H1 (cell line): Measurements from ENCODE around the gene LAG3. TPM values are rescaled to one million over a fixed set of nuclear protein-coding genes. Genes with fewer than 3 reads are reported as not detected.

Experiments used
- CTCF ChIA-PET: fragments of 300-600 bp; sonication (Branson Sonifier 250); formaldehyde crosslinking; loops from one replicate; lab custom pipeline; 2021; ENCODE audit not compliant: partially characterized antibody; lab: Charles Lee
- POLR2A ChIA-PET: fragments of 300-600 bp; sonication (Branson Sonifier 250); formaldehyde crosslinking; loops from one replicate; lab custom pipeline; 2021; ENCODE audit warnings: inconsistent platforms; ENCODE audit not compliant: partially characterized antibody; lab: Charles Lee
- DNase-seq, 2 experiments: peaks; one replicate each; pipeline versions ENCODE4 v3.0.0 to v3.0.0-alpha.2; 2010 to 2022; ENCODE audit warnings: low spot score in 2 of 2, low read depth in 1 of 2, mixed read lengths in 1 of 2
- FAIRE-seq: peaks from 2 replicates; lab custom pipeline; 2011; peaks lifted over from hg19 to GRCh38; lab: Jason Lieb, UNC
- H2AFZ ChIP-seq: 2 replicates; pipeline ENCODE4 v1.8.1; 2012; ENCODE audit warnings: low read length, inconsistent platforms
- H2AK5ac ChIP-seq: 2 replicates; pipeline ENCODE4 v1.6.1; 2013; ENCODE audit warnings: low read depth, low read length
- H2BK120ac ChIP-seq: replicated peaks from 2 replicates; pipeline ENCODE3; 2013; ENCODE audit warnings: low read depth, low read length, inconsistent platforms
- H2BK12ac ChIP-seq: 2 replicates; pipeline ENCODE4 v1.6.1; 2013; ENCODE audit warnings: low read depth, low read length
- H2BK15ac ChIP-seq: 2 replicates; pipeline ENCODE4 v1.6.1; 2013; ENCODE audit warnings: low read length
- H2BK20ac ChIP-seq: 2 replicates; pipeline ENCODE4 v1.6.1; 2013; ENCODE audit warnings: low read length
- H2BK5ac ChIP-seq: 2 replicates; pipeline ENCODE4 v1.6.1; 2013; ENCODE audit warnings: low read depth, low read length
- H3K14ac ChIP-seq: 2 replicates; pipeline ENCODE4 v1.6.1; 2013; ENCODE audit warnings: inconsistent platforms; ENCODE audit not compliant: insufficient read length
- H3K18ac ChIP-seq: 2 replicates; pipeline ENCODE4 v1.6.1; 2013; ENCODE audit warnings: low read length; ENCODE audit errors: extremely low read depth
- H3K23ac ChIP-seq: 2 replicates; pipeline ENCODE4 v1.6.1; 2013; ENCODE audit warnings: inconsistent platforms; ENCODE audit not compliant: insufficient read length
- H3K23me2 ChIP-seq: 2 replicates; pipeline ENCODE4 v1.6.1; 2013; ENCODE audit warnings: low read depth, low read length
- H3K27ac ChIP-seq: 2 replicates; pipeline ENCODE4 v1.6.1; 2011; ENCODE audit warnings: low read depth, low read length, inconsistent platforms
- H3K27me3 ChIP-seq, 4 experiments: replicated peaks in 1 of 4; 1 replicate in 1 of 4; 2 replicates in 3 of 4; pipeline versions ENCODE4 v1.6.1 to v1.8.1; 2011 to 2013; ENCODE audit warnings: low read length in 3 of 4, mild to moderate bottlenecking in 3 of 4, inconsistent platforms in 2 of 4, mixed read lengths in 2 of 4, moderate library complexity in 1 of 4; ENCODE audit not compliant: control insufficient read depth in 3 of 4, insufficient read depth in 3 of 4; ENCODE audit errors: extremely low read depth in 1 of 4
- H3K36me3 ChIP-seq, 4 experiments: 2 replicates each; pipeline versions ENCODE4 v1.6.1 to v1.8.1; 2011 to 2013; ENCODE audit warnings: mild to moderate bottlenecking in 4 of 4, low read length in 3 of 4, moderate library complexity in 2 of 4, control low read depth in 1 of 4, inconsistent platforms in 1 of 4; ENCODE audit not compliant: insufficient read depth in 4 of 4, control insufficient read depth in 2 of 4
- H3K4ac ChIP-seq: replicated peaks from 2 replicates; pipeline ENCODE3; 2013; ENCODE audit warnings: low read length, low read depth, mixed read lengths, inconsistent platforms; ENCODE audit not compliant: insufficient read length
- H3K4me1 ChIP-seq, 4 experiments: replicated peaks in 1 of 4; 1 replicate in 1 of 4; 2 replicates in 3 of 4; pipeline versions ENCODE4 v1.6.1 to v1.8.1; 2011 to 2013; ENCODE audit warnings: low read length in 3 of 4, inconsistent platforms in 2 of 4, mixed read lengths in 1 of 4; ENCODE audit not compliant: insufficient read depth in 4 of 4, control insufficient read depth in 3 of 4
- H3K4me2 ChIP-seq, 2 experiments: 2 replicates each; pipeline versions ENCODE4 v1.6.1 to v1.8.1; 2011 to 2013; ENCODE audit warnings: low read depth in 2 of 2, low read length in 2 of 2, control low read depth in 1 of 2, inconsistent platforms in 1 of 2, mild to moderate bottlenecking in 1 of 2; ENCODE audit not compliant: insufficient read depth in 1 of 2
- H3K4me3 ChIP-seq, 4 experiments: fragments of 200-600, 300-600 bp in 1 of 4; sonication (generic), shearing (Covaris generic), sonication (Bioruptor Twin) in 1 of 4; 2 replicates each; pipeline versions ENCODE4 v1.5.1 to v1.8.1; 2011 to 2016; ENCODE audit warnings: low read length in 4 of 4, low read depth in 3 of 4, control low read depth in 2 of 4, inconsistent platforms in 2 of 4, mild to moderate bottlenecking in 2 of 4, mixed read lengths in 1 of 4, moderate library complexity in 1 of 4; ENCODE audit not compliant: insufficient read depth in 2 of 4; ENCODE audit errors: extremely low read depth in 1 of 4
- H3K56ac ChIP-seq: replicated peaks from 2 replicates; pipeline ENCODE3; 2013; ENCODE audit warnings: low read depth, mild to moderate bottlenecking, mixed read lengths, low read length, inconsistent platforms; ENCODE audit not compliant: insufficient read length
- H3K79me1 ChIP-seq: 2 replicates; pipeline ENCODE4 v1.6.1; 2013; ENCODE audit warnings: low read depth, low read length, control low read depth
- H3K79me2 ChIP-seq, 2 experiments: 2 replicates each; pipeline versions ENCODE4 v1.6.1 to v1.8.1; 2012 to 2013; ENCODE audit warnings: low read length in 2 of 2, mild to moderate bottlenecking in 2 of 2, inconsistent platforms in 1 of 2; ENCODE audit not compliant: insufficient read depth in 2 of 2, control insufficient read depth in 1 of 2
- H3K9ac ChIP-seq, 4 experiments: replicated peaks in 1 of 4; 1 replicate in 1 of 4; 2 replicates in 3 of 4; pipeline versions ENCODE4 v1.6.1 to v1.8.1; 2011 to 2013; ENCODE audit warnings: low read depth in 3 of 4, low read length in 3 of 4, control low read depth in 2 of 4, mild to moderate bottlenecking in 2 of 4, moderate library complexity in 2 of 4, inconsistent platforms in 1 of 4; ENCODE audit errors: extremely low read depth in 1 of 4
- H3K9me3 ChIP-seq, 2 experiments: 2 replicates each; pipeline versions ENCODE4 v1.6.1 to v1.8.1; 2012 to 2013; ENCODE audit warnings: mild to moderate bottlenecking in 2 of 2, moderate library complexity in 2 of 2, control low read depth in 1 of 2, inconsistent platforms in 1 of 2, low read depth in 1 of 2, low read length in 1 of 2, mixed read lengths in 1 of 2; ENCODE audit not compliant: insufficient read depth in 2 of 2
- H4K20me1 ChIP-seq, 2 experiments: replicated peaks in 1 of 2; 2 replicates each; pipeline versions ENCODE3 to v1.8.1; 2011 to 2013; ENCODE audit warnings: inconsistent platforms in 2 of 2, low read length in 2 of 2, mild to moderate bottlenecking in 1 of 2; ENCODE audit not compliant: insufficient read depth in 2 of 2, control insufficient read depth in 1 of 2
- H4K5ac ChIP-seq: 2 replicates; pipeline ENCODE4 v1.6.1; 2013; ENCODE audit warnings: low read length, low read depth, mixed read lengths, inconsistent platforms; ENCODE audit not compliant: insufficient read length
- H4K8ac ChIP-seq: 2 replicates; pipeline ENCODE4 v1.8.0; 2013; ENCODE audit warnings: mild to moderate bottlenecking, moderate library complexity, low read length, inconsistent platforms; ENCODE audit not compliant: insufficient read depth; ENCODE audit errors: extremely low read depth
- H4K91ac ChIP-seq: replicated peaks from 2 replicates; pipeline ENCODE3; 2013; ENCODE audit warnings: low read length, mixed read lengths, inconsistent platforms; ENCODE audit not compliant: insufficient read length
- CBX5 ChIP-seq: fragments of 300-800, 300-1000 bp; sonication (generic); IDR thresholded peaks from 2 replicates; pipeline ENCODE4 v1.7.1; 2016; ENCODE audit warnings: antibody characterized with exemption, low read length, low read depth
- CHD2 ChIP-seq: IDR thresholded peaks from 2 replicates; pipeline ENCODE4 v1.6.1; 2012; ENCODE audit warnings: low read length, improper control_type of control experiment
- EGR1 ChIP-seq: IDR thresholded peaks from 2 replicates; pipeline ENCODE4 v1.6.1; 2011; ENCODE audit warnings: low read depth, low read length, borderline replicate concordance
- EP300 ChIP-seq, 2 experiments: IDR thresholded peaks; 1 replicate in 1 of 2; 2 replicates in 1 of 2; pipeline ENCODE4 v1.6.1; 2011 to 2012; ENCODE audit warnings: low read depth in 2 of 2, low read length in 2 of 2, mild to moderate bottlenecking in 2 of 2, borderline replicate concordance in 1 of 2, inconsistent platforms in 1 of 2, moderate library complexity in 1 of 2
- JUN ChIP-seq: IDR thresholded peaks from 2 replicates; pipeline ENCODE4 v1.6.1; 2011; ENCODE audit warnings: low read depth, mild to moderate bottlenecking, improper control_type of control experiment, low read length
- KDM5A ChIP-seq: fragments of 200-600 bp; IDR thresholded peaks from 2 replicates; pipeline ENCODE4 v1.7.1; 2012; ENCODE audit warnings: mild to moderate bottlenecking, low read length, inconsistent platforms, mixed read lengths
- PHF8 ChIP-seq: fragments of 200-600 bp; sonication (generic); conservative IDR thresholded peaks from 2 replicates; pipeline ENCODE4 v1.7.1; 2012; ENCODE audit warnings: low read depth, mild to moderate bottlenecking, inconsistent platforms, low read length, moderate library complexity
- RAD21 ChIP-seq, 2 experiments: IDR thresholded peaks in 1 of 2; conservative IDR thresholded peaks in 1 of 2; 2 replicates each; pipeline ENCODE4 v1.6.1; 2011; ENCODE audit warnings: low read depth in 2 of 2, low read length in 2 of 2, improper control_type of control experiment in 1 of 2, inconsistent platforms in 1 of 2, mild to moderate bottlenecking in 1 of 2, moderate library complexity in 1 of 2
- RBBP5 ChIP-seq: IDR thresholded peaks from 2 replicates; pipeline ENCODE4 v1.7.1; 2012; ENCODE audit warnings: low read depth, mild to moderate bottlenecking, inconsistent platforms, low read length, moderate library complexity, borderline replicate concordance
- WGBS, 2 experiments: shearing (Covaris generic) in 1 of 2; methylation state at CpG; one replicate each; pipeline versions ENCODE4 v1.1.6 to v1.1.7; 2013 to 2015; ENCODE audit warnings: low lambda C conversion rate in 2 of 2, mixed read lengths in 2 of 2, inconsistent platforms in 1 of 2, low coverage in 1 of 2, missing lambda C conversion rate in 1 of 2; ENCODE audit not compliant: insufficient replicate concordance in 2 of 2, insufficient coverage in 1 of 2, insufficient read length in 1 of 2; ENCODE audit errors: extremely low coverage in 1 of 2, missing lambda C conversion rate in 1 of 2; 5-methylcytosine and 5-hydroxymethylcytosine counted together
- polyA plus RNA-seq, 7 experiments: library from polyadenylated mRNA; depleted of rRNA in 3 of 7; stranded (reverse) in 5 of 7; unstranded in 2 of 7; fragments of >200 nt in 5 of 7; fragments of 200-250 nt in 2 of 7; gene quantifications; 1 replicate in 5 of 7; 2 replicates in 1 of 7; 4 replicates in 1 of 7; pipeline versions ENCODE4 v1.2.1 to v1.2.3, GENCODE V29; 2011 to 2013; ENCODE audit warnings: missing spikeins in 2 of 7, mixed read lengths in 2 of 7
- total RNA-seq: library from RNA; stranded (reverse); fragmentation: NEBNext Ultra II Directional; extraction: Animal tissue kit (Norgen Biotek cat#: 25700); gene quantifications from 2 replicates; pipeline ENCODE4 v1.2.1, GENCODE V29; 2021

LAG3 gene
- total and polyA plus RNA-seq, 2 of the 8 experiments (the other 6 are each of a cell fraction or from before 2014, with no cell fraction given) = 1.1 to 3.1 TPM

DNA sequence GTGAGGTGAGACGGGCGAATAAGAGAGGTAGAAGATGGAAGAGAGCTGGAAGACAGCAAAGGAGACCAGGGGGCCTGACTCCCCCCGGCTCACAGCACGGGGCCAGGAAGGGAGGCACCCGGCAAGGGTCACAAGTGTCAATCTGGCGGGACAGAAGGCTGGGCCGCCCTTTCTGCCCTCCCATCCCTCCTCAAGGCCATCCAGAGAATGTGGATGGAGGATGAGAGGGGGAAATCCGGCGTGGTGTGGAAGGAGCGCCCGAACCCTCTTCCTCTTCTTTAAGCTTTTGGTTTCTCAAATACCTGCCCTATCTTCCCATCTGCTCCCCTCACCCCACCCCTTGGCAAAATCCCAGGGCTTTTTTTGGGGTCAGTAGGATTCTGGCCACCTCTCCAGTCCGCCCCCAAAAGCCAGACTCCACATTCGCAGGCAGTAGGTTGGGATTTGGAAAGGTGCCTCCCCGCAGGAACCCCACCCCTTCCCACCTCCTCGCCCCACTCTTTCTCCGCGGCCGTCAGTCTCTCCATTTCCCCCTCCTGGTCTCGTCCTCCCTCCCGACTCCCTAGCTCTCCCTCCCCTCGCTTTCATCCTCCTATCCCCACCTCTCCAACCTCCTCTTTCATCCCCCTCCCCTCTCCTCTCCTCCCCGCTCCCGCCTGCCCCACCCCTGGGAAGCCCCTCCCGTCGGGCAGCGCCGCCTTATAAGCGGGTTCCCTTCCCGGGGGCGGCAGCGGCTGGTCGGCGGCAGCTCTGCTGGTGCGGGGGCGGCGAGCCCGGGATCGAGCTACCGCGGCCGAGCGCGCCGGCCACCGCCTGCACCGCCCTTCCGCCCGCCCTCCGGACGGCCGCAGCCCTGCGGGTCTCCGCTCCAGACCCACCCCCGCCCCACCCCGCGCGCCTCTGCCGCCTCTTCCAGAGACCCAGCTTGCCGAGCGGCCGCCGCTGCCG lies 6.4 kb upstream of the LAG3 start, which contains the start of gene PTMS:
Gene PTMS, plus strand, starts transcription at position 730 of the 948 bp plus-strand sequence. CDS start 343 bp downstream, outside the sequence.
- 5% methylated on average over 13 of the region's 63 CpGs; no CpG with 5 or more reads in 1 of the 2 experiments for WGBS, 2 experiments
- H3K79me2 ChIP-seq = peaks cover 4 to 25% of the 10 kb centered on the region in 2 experiments; a peak in 2 of 4 replicates
- no peak for FAIRE-seq
- TF ChIP-seq EGR1 (peak; percentile 91), RAD21 (IDR thresholded peaks at IDR 0.05 in 1 of 2, conservative IDR thresholded peaks at IDR 0.05 in 1 of 2; ENCODE audit: low read depth in 2 of 2, low read length in 2 of 2) (no peak; a peak in 1 of 4 replicates), CBX5 (no peak), RBBP5 (peak; percentile 33), CHD2 (no peak), PHF8 (peak; percentile 49), EP300 (IDR thresholded peaks at IDR 0.05; ENCODE audit: borderline replicate concordance in 1 of 2, low read depth in 2 of 2, low read length in 2 of 2) (no peak), JUN (no peak), KDM5A (no peak)

More for the DNA sequence above, 6.4 kb upstream of the LAG3 start, which contains the start of gene PTMS:
- Histone ChIP-seq H2AK5ac (peak within 1 kb of the TSS; percentile 54; the same call in 1 of the 2 replicates), H4K91ac (peak within 1 kb of the TSS; percentile 86), H3K27ac (peak within 1 kb of the TSS; percentile 49; the same call in 1 of the 2 replicates), H2AFZ (no peak within 1 kb of the TSS), H2BK15ac (peak within 1 kb of the TSS; percentile 95; the same call in 1 of the 2 replicates), H3K4ac (peak within 1 kb of the TSS; percentile 64), H2BK120ac (peak within 1 kb of the TSS; percentile 44), H3K9me3 (no peaks in the 10 kb centered on the region), H3K23me2 (peaks cover 13% of the 10 kb centered on the region), H3K23ac (no peak within 1 kb of the TSS), H3K18ac (peak within 1 kb of the TSS; percentile 97), H3K4me2 (peak within 1 kb of the TSS; percentile 89 to 100), H2BK20ac (peak within 1 kb of the TSS; percentile 86), H2BK12ac (peak within 1 kb of the TSS; percentile 85), H3K27me3 (no peaks in the 10 kb centered on the region), H3K9ac (peak within 1 kb of the TSS; percentile 51 to 89 (median 60); a peak in 6 of 7 replicates), H4K8ac (no peak within 1 kb of the TSS; the same call in 1 of the 2 replicates), H2BK5ac (peak within 1 kb of the TSS; percentile 73; the same call in 1 of the 2 replicates), H3K4me1 (peaks cover 11 to 27% (median 18%) of the 10 kb centered on the region in 4 experiments), H3K36me3 (peaks cover 0 to 12% (median under 1%) of the 10 kb centered on the region in 4 experiments; a peak in 5 of 8 replicates), H3K56ac (peak within 1 kb of the TSS; percentile 50), H3K4me3 (peak within 1 kb of the TSS; percentile 83 to 98 (median 87)), H4K5ac (peak within 1 kb of the TSS; percentile 57), H4K20me1 (peaks cover 6 to 15% of the 10 kb centered on the region in 2 experiments), H3K79me1 (0 out of 2 replicates have a peak, but pooled peaks cover 2% of the 10 kb centered on the region), H3K14ac (no peak within 1 kb of the TSS)
- ChIA-PET POLR2A (interaction anchor here (0.8 to 11.6 kb wide), 31 partner anchors 8 to 232 kb away, joined by 3 to 151 read pairs (median 4); partner anchors contain the start of genes CD4, CDCA3, GAPDH and GPR162), CTCF (interaction anchor here (0.6 to 29.6 kb wide), 11 partner anchors 7 to 180 kb away, joined by 3 to 532 read pairs (median 3); partner anchors contain the start of genes GNB3, GPR162, MLF2 and P3H3)
- peak in 1 of 2 experiments; percentile 88 for DNase-seq
